GM23338 (cell line): Measurements from ENCODE around the gene OR2AE1. TPM values are rescaled to one million over a fixed set of nuclear protein-coding genes. Genes with fewer than 3 reads are reported as not detected.
"Not testable (repeated sequence)": the region's sequence is repeated elsewhere in the genome, so short reads cannot be mapped to it uniquely, and the experiment has no call there.

Experiments
- ATAC-seq: fragments of 200-7000 bp; cut with Tn5 transposase; 3 replicates; pipeline ENCODE4 v1.9.1; 2020
- DNase-seq: peaks from one replicate; pipeline ENCODE4 v3.0.0-alpha.2; 2015; ENCODE audit warnings: low spot score
- H2AFZ ChIP-seq: fragments of 200-600 bp; sonication (generic); 2 replicates; pipeline ENCODE4 v1.8.0; 2016; ENCODE audit warnings: antibody characterized with exemption, mild to moderate bottlenecking, moderate library complexity
- H3F3A ChIP-seq: fragments of 200-600 bp; sonication (generic); replicated peaks from 2 replicates; pipeline ENCODE4 v1.8.0; 2017; ENCODE audit warnings: antibody characterized with exemption, mixed run types, low read depth
- H3K27ac ChIP-seq: fragments of 200-600 bp; sonication (generic); 2 replicates; pipeline ENCODE4 v1.6.1; 2016; ENCODE audit warnings: low read depth
- H3K27me3 ChIP-seq: fragments of 200-600 bp; sonication (generic); 2 replicates; pipeline ENCODE4 v1.8.0; 2016; ENCODE audit warnings: mild to moderate bottlenecking, mixed run types, moderate library complexity; ENCODE audit not compliant: insufficient read depth
- H3K36me3 ChIP-seq: fragments of 200-600 bp; sonication (generic); 2 replicates; pipeline ENCODE4 v1.8.0; 2016; ENCODE audit warnings: mild to moderate bottlenecking; ENCODE audit not compliant: insufficient read depth
- H3K4me1 ChIP-seq: fragments of 200-600 bp; sonication (generic); 2 replicates; pipeline ENCODE4 v1.8.0; 2016; ENCODE audit warnings: mild to moderate bottlenecking, moderate library complexity; ENCODE audit not compliant: insufficient read depth
- H3K4me2 ChIP-seq: fragments of 200-600 bp; sonication (generic); 2 replicates; pipeline ENCODE4 v1.7.1; 2017; ENCODE audit warnings: mixed run types
- H3K4me3 ChIP-seq: fragments of 200-600 bp; sonication (generic); 2 replicates; pipeline ENCODE4 v1.6.1; 2016; ENCODE audit warnings: mixed run types
- H3K79me2 ChIP-seq: fragments of 200-600 bp; sonication (generic); replicated peaks from 2 replicates; pipeline ENCODE4 v1.8.0; 2017; ENCODE audit warnings: mild to moderate bottlenecking; ENCODE audit not compliant: insufficient read depth
- H3K9me2 ChIP-seq: fragments of 200-600 bp; sonication (generic); 2 replicates; pipeline ENCODE4 v1.8.0; 2017; ENCODE audit not compliant: insufficient read depth
- H4K20me1 ChIP-seq: fragments of 200-600 bp; sonication (generic); replicated peaks from 2 replicates; pipeline ENCODE4 v1.8.0; 2017; ENCODE audit warnings: mild to moderate bottlenecking; ENCODE audit not compliant: insufficient read depth
- H3K27ac Mint-ChIP-seq: 2 replicates; pipeline ENCODE4 v1.8.0; 2020; ENCODE audit warnings: inconsistent platforms, mild to moderate bottlenecking, moderate library complexity, mixed read lengths
- H3K27me3 Mint-ChIP-seq: 3 replicates; pipeline ENCODE4 v1.8.0; 2022; ENCODE audit warnings: low read depth, mild to moderate bottlenecking, moderate library complexity, mixed read lengths, inconsistent platforms; ENCODE audit not compliant: insufficient read depth, poor library complexity
- H3K36me3 Mint-ChIP-seq: 3 replicates; pipeline ENCODE4 v1.8.0; 2021; ENCODE audit warnings: low read depth, mild to moderate bottlenecking, inconsistent platforms, moderate library complexity, mixed read lengths
- H3K4me1 Mint-ChIP-seq: 3 replicates; pipeline ENCODE4 v1.8.0; 2020; ENCODE audit warnings: mild to moderate bottlenecking, inconsistent platforms, mixed read lengths
- H3K4me3 Mint-ChIP-seq: 3 replicates; pipeline ENCODE4 v1.8.0; 2021; ENCODE audit warnings: moderate library complexity, mild to moderate bottlenecking, inconsistent platforms, mixed read lengths
- H3K9me3 Mint-ChIP-seq: 3 replicates; pipeline ENCODE4 v1.8.0; 2020; ENCODE audit warnings: moderate library complexity, mild to moderate bottlenecking, inconsistent platforms, mixed read lengths
- CREB1 ChIP-seq: fragments of 250-450 bp; sonication (Bioruptor Pico); IDR thresholded peaks from 2 replicates; pipeline ENCODE4 v1.5.0; 2020; ENCODE audit warnings: low read depth, mild to moderate bottlenecking, moderate library complexity
- EZH2 ChIP-seq: fragments of 200-600 bp; sonication (generic); IDR thresholded peaks from one replicate; pipeline ENCODE4 v1.8.0; 2017; ENCODE audit warnings: antibody characterized with exemption, mild to moderate bottlenecking, low read depth; ENCODE audit not compliant: unreplicated experiment
- NANOG ChIP-seq: IDR thresholded peaks from 2 replicates; pipeline ENCODE4 v1.6.1; 2016; ENCODE audit warnings: antibody characterized with exemption, borderline replicate concordance
- POLR2AphosphoS5 ChIP-seq: IDR thresholded peaks from 2 replicates; pipeline ENCODE4 v1.6.1; 2016; ENCODE audit warnings: antibody characterized with exemption, low read depth
- STAT1 ChIP-seq: IDR thresholded peaks from one replicate; pipeline ENCODE4 v1.6.1; 2016; ENCODE audit warnings: antibody characterized with exemption; ENCODE audit not compliant: unreplicated experiment
- polyA plus RNA-seq: library from polyadenylated mRNA; unstranded; fragments of >200 nt; fragmentation: Nextera tagmentation; extraction: Ambion mirVana; gene quantifications from 2 replicates; pipeline ENCODE4 v1.2.1, GENCODE V29; 2016
- total RNA-seq: library from RNA; depleted of rRNA; stranded (reverse); fragments of >200 nt; shearing (Covaris generic); gene quantifications from 2 replicates; pipeline ENCODE4 v1.2.3, GENCODE V29; 2014
- TF ChIP-seq, protein P1 (sequence below), 2 experiments: fragments of 200-600 bp in 1 of 2; sonication (generic) in 1 of 2; conservative IDR thresholded peaks; 2 replicates each; pipeline versions ENCODE4 v1.5.1 to v1.6.1; 2016 to 2017; ENCODE audit warnings: antibody characterized with exemption in 2 of 2, low read depth in 2 of 2, mild to moderate bottlenecking in 2 of 2, moderate library complexity in 1 of 2
- TF ChIP-seq, protein P2 (sequence below): fragments of 250-450 bp; sonication (Bioruptor Pico); IDR thresholded peaks from 2 replicates; pipeline ENCODE4 v1.5.0; 2020; ENCODE audit warnings: mild to moderate bottlenecking, moderate library complexity

The OR2AE1 gene
- total and polyA plus RNA-seq, 2 experiments from 2014 or later: not detected

DNA sequence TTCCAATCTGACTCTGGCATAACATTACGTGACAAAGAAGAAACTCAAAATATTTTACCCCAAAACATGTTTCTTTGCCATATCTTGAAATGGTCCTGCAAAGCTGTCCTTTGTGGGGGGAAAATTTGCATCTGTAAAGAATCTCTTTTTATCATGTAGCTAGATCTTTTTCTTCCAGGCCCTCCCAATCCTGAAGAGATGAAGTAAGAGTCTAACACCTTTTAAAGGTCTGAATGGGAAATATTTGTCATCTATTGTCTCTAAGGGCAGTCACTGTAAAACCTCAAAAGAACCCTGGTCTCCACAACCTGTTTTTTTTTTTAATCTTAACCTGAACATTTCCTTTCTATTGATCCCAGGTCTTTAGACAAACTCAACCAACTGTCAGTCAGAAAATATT is 8.6 kb downstream of the OR2AE1 start:
- no peaks in the 10 kb centered on the region; the same call in 2 of the 3 replicates for H3K4me1 Mint-ChIP-seq
- ATAC-seq (no peak), DNase-seq (no peak)
- H3K4me2 ChIP-seq: no peak overlapping the region
- no peak overlapping the region for H3K4me3 ChIP-seq
- no peaks in the 10 kb centered on the region for H3K79me2 ChIP-seq
- no peaks in the 10 kb centered on the region for H3K4me1 ChIP-seq
- H3K27me3 ChIP-seq: no peaks in the 10 kb centered on the region
- no peak for TF ChIP-seq NANOG
- TF ChIP-seq EZH2: no peak
- TF ChIP-seq, protein P1, sequence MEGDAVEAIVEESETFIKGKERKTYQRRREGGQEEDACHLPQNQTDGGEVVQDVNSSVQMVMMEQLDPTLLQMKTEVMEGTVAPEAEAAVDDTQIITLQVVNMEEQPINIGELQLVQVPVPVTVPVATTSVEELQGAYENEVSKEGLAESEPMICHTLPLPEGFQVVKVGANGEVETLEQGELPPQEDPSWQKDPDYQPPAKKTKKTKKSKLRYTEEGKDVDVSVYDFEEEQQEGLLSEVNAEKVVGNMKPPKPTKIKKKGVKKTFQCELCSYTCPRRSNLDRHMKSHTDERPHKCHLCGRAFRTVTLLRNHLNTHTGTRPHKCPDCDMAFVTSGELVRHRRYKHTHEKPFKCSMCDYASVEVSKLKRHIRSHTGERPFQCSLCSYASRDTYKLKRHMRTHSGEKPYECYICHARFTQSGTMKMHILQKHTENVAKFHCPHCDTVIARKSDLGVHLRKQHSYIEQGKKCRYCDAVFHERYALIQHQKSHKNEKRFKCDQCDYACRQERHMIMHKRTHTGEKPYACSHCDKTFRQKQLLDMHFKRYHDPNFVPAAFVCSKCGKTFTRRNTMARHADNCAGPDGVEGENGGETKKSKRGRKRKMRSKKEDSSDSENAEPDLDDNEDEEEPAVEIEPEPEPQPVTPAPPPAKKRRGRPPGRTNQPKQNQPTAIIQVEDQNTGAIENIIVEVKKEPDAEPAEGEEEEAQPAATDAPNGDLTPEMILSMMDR (conservative IDR thresholded peaks at IDR 0.05; ENCODE audit: low read depth in 2 of 2): no peak
- TF ChIP-seq STAT1: no peak
- TF ChIP-seq POLR2AphosphoS5: no peak
- no peak for TF ChIP-seq CREB1 (CRISPR knock-in tag)
- H3K36me3 ChIP-seq: 0 out of 2 replicates have a peak, but pooled peaks cover 6% of the 10 kb centered on the region
- no peak overlapping the region for H3K27ac ChIP-seq
- no peaks in the 10 kb centered on the region for H4K20me1 ChIP-seq
- H3K27me3 Mint-ChIP-seq: no peaks in the 10 kb centered on the region
- no peak overlapping the region for H3K4me3 Mint-ChIP-seq
- H3F3A ChIP-seq: no peaks in the 10 kb centered on the region
- peaks cover 3% of the 10 kb centered on the region; the same call in 1 of the 3 replicates for H3K9me3 Mint-ChIP-seq
- peaks cover 7% of the 10 kb centered on the region for H3K9me2 ChIP-seq
- no peak overlapping the region for H3K27ac Mint-ChIP-seq
- no peaks in the 10 kb centered on the region; the same call in 2 of the 3 replicates for H3K36me3 Mint-ChIP-seq
- no peak overlapping the region for H2AFZ ChIP-seq

DNA sequence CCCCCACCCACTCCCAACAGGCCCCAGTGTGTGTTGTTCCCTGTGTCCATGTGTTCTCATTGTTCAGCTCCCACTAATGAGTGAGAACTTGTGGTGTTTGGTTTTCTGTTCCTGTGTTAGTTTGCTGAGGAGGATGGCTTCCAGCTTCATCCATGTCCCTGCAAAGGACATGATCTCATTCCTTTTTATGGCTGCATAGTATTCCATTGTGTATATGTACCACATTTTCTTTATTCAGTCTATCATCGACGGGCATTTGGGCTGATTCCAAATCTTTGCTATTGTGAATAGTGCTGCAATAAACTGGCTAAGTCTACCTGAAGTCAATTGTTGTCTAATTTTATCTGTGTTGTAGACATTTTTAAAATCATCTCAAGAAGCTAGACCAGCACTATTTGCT is 9.4 kb downstream of the OR2AE1 start:
- H3K36me3 Mint-ChIP-seq, H3F3A ChIP-seq, H3K27me3 Mint-ChIP-seq, H3K4me1 Mint-ChIP-seq, H3K4me3 ChIP-seq, H3K9me3 Mint-ChIP-seq, H4K20me1 ChIP-seq, DNase-seq, H3K27ac Mint-ChIP-seq, H3K4me2 ChIP-seq, H3K9me2 ChIP-seq, H3K4me3 Mint-ChIP-seq, H3K27me3 ChIP-seq, H2AFZ ChIP-seq, H3K4me1 ChIP-seq, H3K27ac ChIP-seq, H3K36me3 ChIP-seq, ATAC-seq, H3K79me2 ChIP-seq: not testable (repeated sequence)

DNA sequence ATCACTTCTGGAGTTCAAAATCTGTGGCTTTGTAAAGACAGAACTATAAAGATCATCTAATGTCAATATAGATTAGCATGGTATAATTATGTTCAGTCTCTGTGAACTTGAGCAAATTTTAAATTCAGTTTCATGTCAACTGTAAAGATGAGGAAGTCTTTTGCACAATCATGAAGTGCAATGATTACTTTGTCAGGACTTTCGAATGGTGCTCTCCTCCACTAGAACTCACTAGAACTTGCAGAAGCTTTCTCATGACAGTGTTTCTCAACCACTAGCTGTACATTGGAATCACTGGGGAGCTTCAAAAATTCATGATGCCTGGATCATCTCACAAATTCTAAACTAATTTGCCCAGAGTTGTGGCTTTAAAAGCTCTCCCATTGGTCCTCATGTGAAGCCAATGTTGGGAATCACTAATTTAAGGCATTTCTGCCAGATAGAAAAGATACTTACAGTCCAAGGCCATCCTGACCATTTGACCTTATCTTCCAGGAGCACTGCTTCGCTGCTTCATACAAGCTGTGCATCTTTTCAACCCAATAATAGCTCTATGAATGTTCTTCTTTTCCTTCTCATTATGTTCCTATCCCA is 12.9 kb downstream of the OR2AE1 start:
- DNase-seq (peak; percentile 17), ATAC-seq (no peak)
- H3K4me3 ChIP-seq: no peak overlapping the region
- Mint-ChIP-seq H3K4me3 (no peak overlapping the region), H3K9me3 (peaks cover 3% of the 10 kb centered on the region; the same call in 1 of the 3 replicates), H3K27me3 (peaks cover 4% of the 10 kb centered on the region), H3K4me1 (no peaks in the 10 kb centered on the region; the same call in 2 of the 3 replicates), H3K36me3 (no peaks in the 10 kb centered on the region; the same call in 2 of the 3 replicates), H3K27ac (no peak overlapping the region)
- no peak overlapping the region for H3K4me2 ChIP-seq
- H3K9me2 ChIP-seq: peaks cover 10% of the 10 kb centered on the region; the same call in 1 of the 2 replicates
- no peaks in the 10 kb centered on the region for H3K4me1 ChIP-seq
- no peaks in the 10 kb centered on the region for H4K20me1 ChIP-seq
- H3K36me3 ChIP-seq: 0 out of 2 replicates have a peak, but pooled peaks cover 6% of the 10 kb centered on the region
- H3K27me3 ChIP-seq: no peaks in the 10 kb centered on the region
- H3K79me2 ChIP-seq: no peaks in the 10 kb centered on the region
- no peak overlapping the region for H3K27ac ChIP-seq
- H2AFZ ChIP-seq: no peak overlapping the region
- no peaks in the 10 kb centered on the region for H3F3A ChIP-seq
- no peak for TF ChIP-seq CREB1 (CRISPR knock-in tag)
- TF ChIP-seq, protein P2, sequence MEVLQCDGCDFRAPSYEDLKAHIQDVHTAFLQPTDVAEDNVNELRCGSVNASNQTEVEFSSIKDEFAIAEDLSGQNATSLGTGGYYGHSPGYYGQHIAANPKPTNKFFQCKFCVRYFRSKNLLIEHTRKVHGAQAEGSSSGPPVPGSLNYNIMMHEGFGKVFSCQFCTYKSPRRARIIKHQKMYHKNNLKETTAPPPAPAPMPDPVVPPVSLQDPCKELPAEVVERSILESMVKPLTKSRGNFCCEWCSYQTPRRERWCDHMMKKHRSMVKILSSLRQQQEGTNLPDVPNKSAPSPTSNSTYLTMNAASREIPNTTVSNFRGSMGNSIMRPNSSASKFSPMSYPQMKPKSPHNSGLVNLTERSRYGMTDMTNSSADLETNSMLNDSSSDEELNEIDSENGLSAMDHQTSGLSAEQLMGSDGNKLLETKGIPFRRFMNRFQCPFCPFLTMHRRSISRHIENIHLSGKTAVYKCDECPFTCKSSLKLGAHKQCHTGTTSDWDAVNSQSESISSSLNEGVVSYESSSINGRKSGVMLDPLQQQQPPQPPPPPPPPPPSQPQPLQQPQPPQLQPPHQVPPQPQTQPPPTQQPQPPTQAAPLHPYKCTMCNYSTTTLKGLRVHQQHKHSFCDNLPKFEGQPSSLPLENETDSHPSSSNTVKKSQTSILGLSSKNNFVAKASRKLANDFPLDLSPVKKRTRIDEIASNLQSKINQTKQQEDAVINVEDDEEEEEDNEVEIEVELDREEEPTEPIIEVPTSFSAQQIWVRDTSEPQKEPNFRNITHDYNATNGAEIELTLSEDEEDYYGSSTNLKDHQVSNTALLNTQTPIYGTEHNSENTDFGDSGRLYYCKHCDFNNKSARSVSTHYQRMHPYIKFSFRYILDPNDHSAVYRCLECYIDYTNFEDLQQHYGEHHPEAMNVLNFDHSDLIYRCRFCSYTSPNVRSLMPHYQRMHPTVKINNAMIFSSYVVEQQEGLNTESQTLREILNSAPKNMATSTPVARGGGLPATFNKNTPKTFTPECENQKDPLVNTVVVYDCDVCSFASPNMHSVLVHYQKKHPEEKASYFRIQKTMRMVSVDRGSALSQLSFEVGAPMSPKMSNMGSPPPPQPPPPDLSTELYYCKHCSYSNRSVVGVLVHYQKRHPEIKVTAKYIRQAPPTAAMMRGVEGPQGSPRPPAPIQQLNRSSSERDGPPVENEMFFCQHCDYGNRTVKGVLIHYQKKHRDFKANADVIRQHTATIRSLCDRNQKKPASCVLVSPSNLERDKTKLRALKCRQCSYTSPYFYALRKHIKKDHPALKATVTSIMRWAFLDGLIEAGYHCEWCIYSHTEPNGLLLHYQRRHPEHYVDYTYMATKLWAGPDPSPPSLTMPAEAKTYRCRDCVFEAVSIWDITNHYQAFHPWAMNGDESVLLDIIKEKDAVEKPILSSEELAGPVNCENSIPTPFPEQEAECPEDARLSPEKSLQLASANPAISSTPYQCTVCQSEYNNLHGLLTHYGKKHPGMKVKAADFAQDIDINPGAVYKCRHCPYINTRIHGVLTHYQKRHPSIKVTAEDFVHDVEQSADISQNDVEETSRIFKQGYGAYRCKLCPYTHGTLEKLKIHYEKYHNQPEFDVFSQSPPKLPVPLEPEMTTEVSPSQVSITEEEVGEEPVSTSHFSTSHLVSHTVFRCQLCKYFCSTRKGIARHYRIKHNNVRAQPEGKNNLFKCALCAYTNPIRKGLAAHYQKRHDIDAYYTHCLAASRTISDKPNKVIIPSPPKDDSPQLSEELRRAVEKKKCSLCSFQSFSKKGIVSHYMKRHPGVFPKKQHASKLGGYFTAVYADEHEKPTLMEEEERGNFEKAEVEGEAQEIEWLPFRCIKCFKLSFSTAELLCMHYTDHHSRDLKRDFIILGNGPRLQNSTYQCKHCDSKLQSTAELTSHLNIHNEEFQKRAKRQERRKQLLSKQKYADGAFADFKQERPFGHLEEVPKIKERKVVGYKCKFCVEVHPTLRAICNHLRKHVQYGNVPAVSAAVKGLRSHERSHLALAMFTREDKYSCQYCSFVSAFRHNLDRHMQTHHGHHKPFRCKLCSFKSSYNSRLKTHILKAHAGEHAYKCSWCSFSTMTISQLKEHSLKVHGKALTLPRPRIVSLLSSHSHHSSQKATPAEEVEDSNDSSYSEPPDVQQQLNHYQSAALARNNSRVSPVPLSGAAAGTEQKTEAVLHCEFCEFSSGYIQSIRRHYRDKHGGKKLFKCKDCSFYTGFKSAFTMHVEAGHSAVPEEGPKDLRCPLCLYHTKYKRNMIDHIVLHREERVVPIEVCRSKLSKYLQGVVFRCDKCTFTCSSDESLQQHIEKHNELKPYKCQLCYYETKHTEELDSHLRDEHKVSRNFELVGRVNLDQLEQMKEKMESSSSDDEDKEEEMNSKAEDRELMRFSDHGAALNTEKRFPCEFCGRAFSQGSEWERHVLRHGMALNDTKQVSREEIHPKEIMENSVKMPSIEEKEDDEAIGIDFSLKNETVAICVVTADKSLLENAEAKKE (CRISPR knock-in tag): no peak
